GM12891 (cell line): ENCODE data around the gene ZNF547.
A peak's percentile ranks its signal among the peaks of the same experiment; 100 is the strongest.

Experiments used
- DNase-seq: peaks from one replicate; pipeline ENCODE4 v3.0.0; 2011; ENCODE audit warnings: low spot score; ENCODE audit not compliant: insufficient read length
- FAIRE-seq: peaks from 2 replicates; lab custom pipeline; 2011; peaks lifted over from hg19 to GRCh38; lab: Jason Lieb, UNC
- PAX5 ChIP-seq: IDR thresholded peaks from 2 replicates; pipeline ENCODE4 v1.6.1; 2011; ENCODE audit warnings: low read length, moderate library complexity, mild to moderate bottlenecking; ENCODE audit not compliant: insufficient read depth, severe bottlenecking
- POLR2A ChIP-seq: IDR thresholded peaks from 2 replicates; pipeline ENCODE4 v1.6.1; 2011; ENCODE audit warnings: low read depth, low read length, control low read depth
- POLR2AphosphoS5 ChIP-seq: IDR thresholded peaks from 2 replicates; pipeline ENCODE4 v1.6.1; 2011; ENCODE audit warnings: low read depth, low read length, control low read depth
- POU2F2 ChIP-seq: IDR thresholded peaks from 2 replicates; pipeline ENCODE4 v1.6.1; 2011; ENCODE audit warnings: low read depth, mild to moderate bottlenecking, control low read depth, low read length, moderate library complexity
- SPI1 ChIP-seq: IDR thresholded peaks from 2 replicates; pipeline ENCODE4 v1.6.1; 2011; ENCODE audit warnings: low read depth, low read length, control low read depth
- TAF1 ChIP-seq: IDR thresholded peaks from 2 replicates; pipeline ENCODE4 v1.6.1; 2011; ENCODE audit warnings: low read depth, low read length, control low read depth

ZNF547 gene

GRCh38 chr19:57334191-57334590 lies 29.2 kb upstream of the ZNF547 start:
- DNase-seq, result no peak
- TF ChIP-seq POU2F2, result no peak
- no peak for TF ChIP-seq POLR2A
- no peak for TF ChIP-seq TAF1
- no peak for TF ChIP-seq PAX5
- no peak for TF ChIP-seq POLR2AphosphoS5
- no peak for TF ChIP-seq SPI1
- FAIRE-seq, result no peak

DNA sequence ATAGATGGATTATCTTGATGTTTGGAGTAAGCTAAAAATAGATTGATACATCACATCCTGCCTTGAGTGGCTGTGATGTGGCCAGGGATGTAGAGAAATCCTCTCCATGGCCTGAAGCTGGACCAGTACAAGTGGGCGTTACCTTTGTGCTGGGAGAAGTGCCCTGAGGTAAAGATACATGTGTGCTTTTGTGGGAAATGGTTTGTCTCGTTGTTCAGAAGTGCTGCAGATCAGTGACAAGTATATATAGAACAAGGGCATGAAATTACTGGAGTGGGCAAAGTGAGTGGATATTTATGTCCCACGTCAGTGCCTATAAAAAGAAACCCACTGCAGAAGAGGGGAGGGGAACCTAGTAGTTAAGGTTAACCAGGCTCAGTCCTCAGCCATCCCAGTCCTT lies 24.5 kb upstream of the ZNF547 start:
- FAIRE-seq (no peak), DNase-seq (no peak)
- no peak for TF ChIP-seq POLR2AphosphoS5
- no peak for TF ChIP-seq PAX5
- TF ChIP-seq SPI1, result no peak
- no peak for TF ChIP-seq TAF1
- TF ChIP-seq POLR2A, result no peak
- TF ChIP-seq POU2F2, result no peak

DNA sequence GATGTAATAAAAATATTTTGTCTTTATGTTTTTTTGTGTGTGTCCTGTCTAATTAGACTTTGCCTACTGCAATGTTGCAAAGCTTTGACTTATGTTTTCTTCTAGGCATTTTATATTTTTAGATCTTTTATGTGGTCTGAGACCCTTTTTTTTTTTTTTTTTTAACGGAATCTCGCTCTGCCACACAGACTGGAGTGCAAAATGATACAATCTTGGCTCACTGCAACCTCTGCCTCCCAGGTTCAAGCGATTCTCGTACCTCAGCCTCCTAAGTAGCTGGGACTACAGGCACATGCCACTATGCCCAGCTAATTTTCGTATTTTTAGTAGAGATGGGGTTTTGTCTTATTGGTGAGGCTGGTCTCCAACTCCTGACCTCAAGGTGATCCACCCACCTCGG lies 20.8 kb upstream of the ZNF547 start:
- DNase-seq (no peak), FAIRE-seq (no peak)
- TF ChIP-seq POLR2AphosphoS5 (no peak), SPI1 (no peak), POU2F2 (no peak), TAF1 (no peak), POLR2A (no peak), PAX5 (no peak)

DNA sequence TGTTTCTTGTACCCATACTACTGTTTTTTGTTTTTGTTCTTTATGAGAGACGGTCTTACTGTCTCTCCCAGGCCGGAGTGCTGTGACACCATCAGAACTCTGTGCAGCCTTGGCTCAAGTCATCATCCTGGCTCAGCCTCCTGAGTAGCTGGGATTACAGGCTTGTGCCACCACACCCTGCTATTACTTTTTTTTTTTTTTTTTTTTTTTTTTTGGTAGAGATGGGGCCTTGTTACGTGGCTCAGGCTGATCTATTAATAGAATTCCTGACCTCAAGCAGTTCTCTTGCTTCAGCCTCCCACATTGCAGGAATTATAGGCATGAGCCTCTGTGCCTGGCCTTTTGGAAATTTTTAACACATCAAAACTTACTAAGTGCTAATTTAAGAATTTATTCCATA lies 15.2 kb upstream of the ZNF547 start:
- DNase-seq (no peak), FAIRE-seq (no peak)
- TF ChIP-seq SPI1, result no peak
- no peak for TF ChIP-seq POLR2AphosphoS5
- TF ChIP-seq PAX5, result no peak
- no peak for TF ChIP-seq TAF1
- TF ChIP-seq POU2F2, result no peak
- no peak for TF ChIP-seq POLR2A

GRCh38 chr19:57350877-57351805 lies 12.2 kb upstream of the ZNF547 start, which contains the start of gene ZNF304:
ZNF304 (plus strand) TSS chr19:57351271; CDS start chr19:57351665, 394 bp downstream.
- peak; percentile 98 for FAIRE-seq

DNA sequence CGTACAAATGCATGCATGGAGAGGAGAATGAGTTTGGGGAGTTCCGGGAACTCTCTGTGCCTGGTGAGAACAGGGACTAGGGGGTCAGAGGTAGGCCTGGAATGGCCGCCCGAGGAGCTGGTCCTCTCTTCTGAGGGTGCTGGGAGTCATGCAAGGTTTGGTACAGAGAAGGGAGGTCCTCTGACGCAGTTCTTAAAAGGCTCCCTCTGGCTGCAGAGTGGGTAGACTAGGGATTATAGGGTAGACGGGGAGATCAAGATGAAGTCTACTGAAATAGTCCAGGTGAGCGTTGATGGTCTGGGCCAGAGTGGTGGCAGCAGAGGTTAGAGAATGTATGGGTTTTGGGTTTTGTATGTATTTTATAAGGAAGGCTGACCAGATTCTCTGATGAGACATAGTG lies 11.5 kb upstream of the ZNF547 start:
- peak; percentile 54 for FAIRE-seq
- DNase-seq, result no peak

More at GRCh38 chr19:57350877-57351805, 12.2 kb upstream of the ZNF547 start, which contains the start of gene ZNF304:
- TF ChIP-seq POU2F2, result no peak; the same call in 1 of the 2 replicates
- 0 out of 2 replicates have a peak, but pooled peaks have one; percentile 31 for TF ChIP-seq POLR2A
- DNase-seq, result peak; percentile 83

DNA sequence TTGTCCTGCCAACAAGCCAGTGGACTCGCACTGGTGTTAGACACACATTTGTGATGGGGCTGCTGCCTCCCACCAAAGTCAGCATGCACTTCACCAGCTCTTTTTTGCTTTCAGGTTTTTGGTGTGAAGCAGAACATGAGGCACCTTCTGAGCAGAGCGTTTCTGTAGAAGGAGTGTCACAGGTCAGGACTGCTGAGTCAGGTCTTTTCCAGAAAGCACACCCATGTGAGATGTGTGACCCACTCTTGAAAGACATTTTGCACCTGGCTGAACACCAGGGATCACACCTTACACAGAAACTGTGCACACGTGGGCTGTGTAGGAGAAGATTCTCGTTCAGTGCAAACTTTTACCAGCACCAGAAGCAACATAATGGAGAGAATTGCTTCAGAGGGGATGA lies 7.4 kb upstream of the ZNF547 start:
- DNase-seq (no peak), FAIRE-seq (no peak)
- no peak for TF ChIP-seq POU2F2

More for the DNA sequence above, 11.5 kb upstream of the ZNF547 start:
- TF ChIP-seq SPI1 (no peak), TAF1 (no peak), POU2F2 (no peak), POLR2A (no peak), PAX5 (no peak), POLR2AphosphoS5 (no peak)

DNA sequence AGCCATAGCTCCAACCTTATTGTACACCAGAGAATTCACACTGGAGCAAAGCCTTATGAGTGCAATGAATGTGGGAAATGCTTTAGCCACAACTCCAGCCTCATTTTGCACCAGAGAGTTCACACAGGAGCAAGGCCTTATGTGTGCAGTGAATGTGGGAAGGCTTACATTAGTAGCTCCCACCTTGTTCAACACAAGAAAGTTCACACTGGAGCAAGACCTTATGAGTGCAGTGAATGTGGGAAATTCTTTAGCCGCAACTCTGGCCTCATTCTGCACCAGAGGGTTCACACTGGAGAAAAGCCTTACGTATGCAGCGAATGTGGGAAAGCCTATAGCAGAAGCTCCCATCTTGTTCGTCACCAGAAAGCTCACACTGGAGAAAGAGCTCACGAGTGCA lies 5.9 kb upstream of the ZNF547 start:
- FAIRE-seq, result no peak
- TF ChIP-seq SPI1, result no peak
- no peak for TF ChIP-seq POU2F2
- no peak for TF ChIP-seq POLR2A
- TF ChIP-seq TAF1, result no peak
- no peak for TF ChIP-seq POLR2AphosphoS5
- TF ChIP-seq PAX5, result no peak
- no peak for DNase-seq

DNA sequence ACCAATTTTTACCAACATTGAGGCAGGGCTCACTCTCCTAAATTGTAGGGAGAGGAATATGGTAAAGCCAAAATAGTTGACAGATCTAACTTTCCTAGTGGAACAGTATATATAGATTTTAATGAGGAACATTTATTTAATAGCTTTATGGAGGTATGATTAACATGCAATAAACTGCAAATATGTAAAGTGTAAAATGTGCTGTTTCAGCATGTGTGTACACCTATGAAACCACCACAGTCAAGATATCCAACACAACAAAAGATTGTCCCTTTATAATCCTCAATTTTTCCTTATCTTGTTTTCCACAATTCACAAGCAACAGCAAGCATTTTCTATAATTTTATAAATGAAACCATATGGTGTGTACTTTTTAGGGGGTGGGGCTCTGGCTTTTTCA lies 4.1 kb upstream of the ZNF547 start:
- no peak for DNase-seq
- no peak for FAIRE-seq
- TF ChIP-seq POU2F2 (no peak), TAF1 (no peak), PAX5 (no peak), POLR2A (no peak), SPI1 (no peak), POLR2AphosphoS5 (no peak)

DNA sequence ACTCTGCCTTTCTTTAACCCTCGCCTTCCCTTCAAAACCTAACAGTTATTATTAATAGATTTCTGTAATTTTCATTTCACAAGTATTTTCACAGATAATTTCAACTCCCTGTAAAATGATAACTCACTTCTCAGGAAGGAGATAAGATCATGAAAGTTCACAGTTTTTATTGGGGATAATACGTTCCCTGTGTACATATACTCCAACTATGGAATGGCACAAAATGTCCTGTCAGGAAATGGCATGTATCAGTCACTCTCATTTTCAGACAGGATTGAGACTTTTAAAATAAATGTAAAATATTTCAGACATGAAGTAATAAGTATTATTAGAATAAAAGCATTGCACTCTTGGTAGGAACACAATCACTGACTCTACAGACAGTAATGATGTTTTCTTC lies 932 bp upstream of the ZNF547 start:
- TF ChIP-seq PAX5 (no peak), TAF1 (no peak), SPI1 (no peak), POLR2AphosphoS5 (no peak), POLR2A (no peak), POU2F2 (no peak)
- FAIRE-seq, result no peak

More for the DNA sequence above, 932 bp upstream of the ZNF547 start:
- DNase-seq, result no peak
